Endothelial cell of umbilical vein (primary cell): Measurements from ENCODE around the gene RPL22. TPM values are rescaled to one million over a fixed set of nuclear protein-coding genes. Genes with fewer than 3 reads are reported as not detected.
"Not testable (repeated sequence)": the region's sequence is repeated elsewhere in the genome, so short reads cannot be mapped to it uniquely, and the experiment has no call there.

Experiments
- BruUV-seq: library from RNA; stranded (reverse); fragments of 400-500 nt; replicated peaks from 2 replicates; lab custom pipeline; 2021; lab: Mats Ljungman, UMichigan
- CTCF ChIA-PET: fragments of 300-600, 350-600 bp; sonication (Branson Sonifier 250); formaldehyde crosslinking; loops from one replicate; lab custom pipeline; 2021; ENCODE audit warnings: antibody characterized with exemption, inconsistent platforms; lab: Charles Lee
- POLR2A ChIA-PET: fragments of 300-600, 350-600 bp; sonication (Branson Sonifier 250); formaldehyde crosslinking; loops from one replicate; lab custom pipeline; 2021; ENCODE audit warnings: antibody characterized with exemption, inconsistent platforms; lab: Charles Lee
- DNase-seq: peaks from one replicate; pipeline ENCODE4 v3.0.0-alpha.2; 2011; ENCODE audit warnings: low read depth, low spot score
- FAIRE-seq: peaks from 2 replicates; lab custom pipeline; 2011; peaks lifted over from hg19 to GRCh38; lab: Jason Lieb, UNC
- H2AFZ ChIP-seq: 2 replicates; pipeline ENCODE4 v1.6.0; 2012; ENCODE audit warnings: low read depth, low read length, control low read depth, inconsistent platforms
- H3K27ac ChIP-seq: 2 replicates; pipeline ENCODE4 v1.5.1; 2011; ENCODE audit warnings: low read depth, mild to moderate bottlenecking, control low read depth, low read length, moderate library complexity; ENCODE audit not compliant: insufficient read depth
- H3K27me3 ChIP-seq, 2 experiments: 2 replicates each; pipeline versions ENCODE4 v1.6.0 to v1.6.1; 2011; ENCODE audit warnings: low read length in 2 of 2, mixed read lengths in 1 of 2; ENCODE audit not compliant: control insufficient read depth in 2 of 2, insufficient read depth in 2 of 2
- H3K36me3 ChIP-seq, 2 experiments: 2 replicates in 1 of 2; 3 replicates in 1 of 2; pipeline ENCODE4 v1.5.1; 2011; ENCODE audit warnings: low read length in 2 of 2, mild to moderate bottlenecking in 1 of 2, moderate library complexity in 1 of 2; ENCODE audit not compliant: control insufficient read depth in 2 of 2, insufficient read depth in 2 of 2; ENCODE audit errors: extremely low read depth in 1 of 2
- H3K4me1 ChIP-seq: 3 replicates; pipeline ENCODE4 v1.5.1; 2011; ENCODE audit warnings: mild to moderate bottlenecking, low read length; ENCODE audit not compliant: control insufficient read depth, insufficient read depth; ENCODE audit errors: extremely low read depth
- H3K4me2 ChIP-seq: 2 replicates; pipeline ENCODE4 v1.6.1; 2011; ENCODE audit warnings: low read length, control low read depth, mixed read lengths; ENCODE audit not compliant: insufficient read depth
- H3K4me3 ChIP-seq, 3 experiments: fragments of 200-600 bp in 1 of 3; sonication (generic), shearing (Covaris generic) in 1 of 3; replicated peaks in 1 of 3; 2 replicates each; pipeline ENCODE4 v1.5.1; 2011 to 2016; ENCODE audit warnings: control low read depth in 3 of 3, low read length in 3 of 3, mild to moderate bottlenecking in 2 of 3, inconsistent platforms in 1 of 3, low read depth in 1 of 3, moderate library complexity in 1 of 3; ENCODE audit not compliant: insufficient read depth in 1 of 3
- H3K79me2 ChIP-seq: 2 replicates; pipeline ENCODE4 v1.6.0; 2012; ENCODE audit warnings: low read length, inconsistent platforms; ENCODE audit not compliant: control insufficient read depth, insufficient read depth
- H3K9ac ChIP-seq: replicated peaks from 2 replicates; pipeline ENCODE3; 2011; ENCODE audit warnings: low read length, control low read depth; ENCODE audit not compliant: insufficient read depth; ENCODE audit errors: extremely low read depth
- H3K9me1 ChIP-seq: replicated peaks from 3 replicates; pipeline ENCODE4 v1.6.0; 2011; ENCODE audit warnings: mild to moderate bottlenecking, low read length; ENCODE audit not compliant: control insufficient read depth, insufficient read depth; ENCODE audit errors: extremely low read depth
- H3K9me3 ChIP-seq: replicated peaks from 2 replicates; pipeline ENCODE4 v1.5.1; 2012; ENCODE audit warnings: low read length, inconsistent platforms; ENCODE audit not compliant: control insufficient read depth, insufficient read depth
- H4K20me1 ChIP-seq: replicated peaks from 2 replicates; pipeline ENCODE3; 2011; ENCODE audit warnings: mild to moderate bottlenecking, low read length; ENCODE audit not compliant: control insufficient read depth, insufficient read depth; ENCODE audit errors: extremely low read depth
- EZH2 ChIP-seq: IDR thresholded peaks from 2 replicates; pipeline ENCODE4 v1.6.1; 2012; ENCODE audit warnings: borderline replicate concordance, low read depth, mild to moderate bottlenecking, moderate library complexity, low read length, inconsistent platforms; ENCODE audit not compliant: severe bottlenecking
- FOS ChIP-seq: IDR thresholded peaks from 2 replicates; pipeline ENCODE4 v1.6.1; 2011; ENCODE audit warnings: mild to moderate bottlenecking, low read length, moderate library complexity, borderline replicate concordance; ENCODE audit not compliant: insufficient read depth
- GATA2 ChIP-seq: IDR thresholded peaks from 2 replicates; pipeline ENCODE4 v1.7.0; 2011; ENCODE audit warnings: low read depth, mild to moderate bottlenecking, moderate library complexity, mixed read lengths, low read length; ENCODE audit not compliant: insufficient read length, insufficient read depth
- JUN ChIP-seq: IDR thresholded peaks from 2 replicates; pipeline ENCODE4 v1.6.1; 2011; ENCODE audit warnings: borderline replicate concordance, low read depth; ENCODE audit not compliant: insufficient read length, insufficient read depth
- MYC ChIP-seq: IDR thresholded peaks from one replicate; pipeline ENCODE4 v1.6.1; 2011; ENCODE audit warnings: mild to moderate bottlenecking, low read depth, low read length
- POLR2A ChIP-seq: IDR thresholded peaks from 2 replicates; pipeline ENCODE4 v1.6.1; 2012; ENCODE audit warnings: low read depth, mild to moderate bottlenecking, control low read depth, low read length
- POLR2AphosphoS5 ChIP-seq: IDR thresholded peaks from 2 replicates; pipeline ENCODE4 v1.6.1; 2012; ENCODE audit warnings: low read depth, mild to moderate bottlenecking, control low read depth, low read length, moderate library complexity; ENCODE audit not compliant: insufficient read depth
- dilution Hi-C: fragments of 300-500 bp; cut with MboI; formaldehyde crosslinking; loops from one replicate; pipeline ENCODE4 v1.15.0; 2019; ENCODE audit warnings: low sequenced_read_pairs; ENCODE audit not compliant: extremely low pct_ligation_motif_present
- intact Hi-C: fragments of 100-400 bp; cut with micrococcal nuclease; formaldehyde crosslinking; loops from one replicate; pipeline ENCODE4 v1.10.0; 2022
- polyA plus RNA-seq, 4 experiments: library from polyadenylated mRNA; depleted of rRNA in 3 of 4; stranded (reverse) in 3 of 4; unstranded in 1 of 4; fragments of >200 nt; gene quantifications; 2 replicates each; pipeline versions ENCODE4 v1.2.1 to v1.2.3, GENCODE V29; 2011 to 2012; ENCODE audit warnings: missing spikeins in 1 of 4
- total RNA-seq: library from RNA; stranded (reverse); gene quantifications from 2 replicates; pipeline ENCODE4 v1.2.3, GENCODE V29; 2021
- TF ChIP-seq, protein P1 (sequence below), 2 donors: IDR thresholded peaks; 1 replicate in 1 of 2; 2 replicates in 1 of 2; pipeline ENCODE4 v1.5.1; 2011; ENCODE audit warnings: low read length in 2 of 2, mild to moderate bottlenecking in 2 of 2, moderate library complexity in 2 of 2, control low read depth in 1 of 2, inconsistent platforms in 1 of 2, low read depth in 1 of 2; ENCODE audit not compliant: insufficient read depth in 1 of 2; ENCODE audit errors: extremely low read depth in 1 of 2
- TF ChIP-seq, protein P2 (sequence below): IDR thresholded peaks from 2 replicates; pipeline ENCODE4 v1.6.1; 2011; ENCODE audit not compliant: insufficient read depth, insufficient read length

The RPL22 gene
- total and polyA plus RNA-seq, 2 donors (not counting 3 experiments of a cell fraction or from before 2014, with no cell fraction given), result 71.2 to 343 TPM

DNA sequence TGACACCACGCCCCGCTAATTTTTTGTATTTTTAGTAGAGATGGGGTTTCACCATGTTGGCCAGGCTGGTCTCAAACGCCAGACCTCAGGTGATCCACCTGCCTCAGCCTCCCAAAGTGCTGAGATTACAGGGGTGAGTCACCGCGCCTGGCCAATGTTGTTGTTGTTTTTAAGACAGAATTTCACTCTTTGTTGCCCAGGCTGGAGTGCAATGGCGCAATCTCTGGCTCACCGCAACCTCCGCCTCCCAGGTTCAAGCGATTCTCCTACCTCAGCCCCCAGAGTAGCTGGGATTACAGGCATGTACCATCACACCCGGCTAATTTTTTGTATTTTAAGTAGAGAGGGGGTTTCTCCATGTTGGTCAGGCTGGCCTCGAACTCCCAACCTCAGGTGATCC is 20.2 kb upstream of the RPL22 start:
- H3K27me3 ChIP-seq, H3K9me3 ChIP-seq, H3K4me3 ChIP-seq, H3K9ac ChIP-seq, H4K20me1 ChIP-seq, intact Hi-C loops, H2AFZ ChIP-seq, H3K4me2 ChIP-seq, BruUV-seq, FAIRE-seq, H3K36me3 ChIP-seq, POLR2A ChIA-PET, dilution Hi-C loops, H3K27ac ChIP-seq, H3K79me2 ChIP-seq, DNase-seq, H3K4me1 ChIP-seq, H3K9me1 ChIP-seq: not testable (repeated sequence)
- CTCF ChIA-PET, result interaction anchor here (0.9 to 5.3 kb wide), 3 partner anchors 11 to 15 kb away, joined by 3 to 17 read pairs (median 5); partner anchors contain the start of gene RNF207

DNA sequence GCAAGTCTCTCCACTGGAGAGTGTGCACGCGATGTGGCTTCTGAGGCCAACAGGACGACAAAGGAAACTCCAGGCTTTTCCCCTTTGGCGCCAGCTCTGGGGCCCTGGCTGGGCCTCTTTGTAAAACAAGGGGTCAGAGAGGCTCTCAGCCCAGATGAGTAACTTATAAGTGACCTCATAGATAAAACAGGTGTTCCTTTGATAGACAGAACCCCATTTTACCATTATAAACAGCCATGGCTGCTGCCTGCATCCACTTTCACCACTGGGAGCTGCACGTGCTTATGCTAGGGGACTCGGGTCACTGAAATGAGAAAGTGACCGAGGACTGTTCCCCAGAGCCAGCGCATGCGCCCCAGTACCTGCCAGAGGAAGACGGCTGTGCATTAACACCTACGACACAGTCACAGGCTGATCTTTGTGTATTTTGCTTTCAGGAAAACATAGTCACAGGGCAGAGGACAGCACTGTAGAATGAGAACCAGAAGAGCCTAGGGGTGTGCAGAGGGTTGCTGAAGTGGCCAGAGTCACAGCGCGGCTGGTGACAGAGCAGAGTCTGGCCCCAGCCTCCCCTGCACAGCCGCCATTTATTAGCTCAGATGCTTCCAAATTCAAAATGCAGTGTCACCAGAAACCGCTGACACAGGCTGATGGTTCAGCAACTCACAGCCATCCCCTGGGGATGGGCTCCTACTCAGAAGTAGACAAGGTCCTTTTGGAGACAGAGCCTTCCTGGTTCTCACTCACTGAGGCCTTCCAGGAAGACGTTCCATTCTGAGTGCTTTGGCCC is 19.2 kb upstream of the RPL22 start:
- FAIRE-seq, result no peak
- POLR2A ChIA-PET, result no interaction called here

More for the DNA sequence above, 19.2 kb upstream of the RPL22 start:
- Histone ChIP-seq H3K36me3 (peaks cover 2% of the 10 kb centered on the region in 2 experiments), H3K27ac (no peak overlapping the region), H3K27me3 (no peaks in the 10 kb centered on the region), H3K4me3 (no peak overlapping the region), H3K9me3 (no peaks in the 10 kb centered on the region), H4K20me1 (no peaks in the 10 kb centered on the region), H3K79me2 (no peaks in the 10 kb centered on the region), H3K9ac (no peak overlapping the region), H3K9me1 (no peaks in the 10 kb centered on the region), H2AFZ (no peak overlapping the region), H3K4me2 (no peak overlapping the region), H3K4me1 (no peaks in the 10 kb centered on the region)
- dilution Hi-C loops, result no loop called here
- DNase-seq, result no peak
- TF ChIP-seq MYC (no peak), POLR2A (no peak), GATA2 (no peak), JUN (no peak), EZH2 (no peak), POLR2AphosphoS5 (no peak), FOS (no peak)
- TF ChIP-seq, protein P1, sequence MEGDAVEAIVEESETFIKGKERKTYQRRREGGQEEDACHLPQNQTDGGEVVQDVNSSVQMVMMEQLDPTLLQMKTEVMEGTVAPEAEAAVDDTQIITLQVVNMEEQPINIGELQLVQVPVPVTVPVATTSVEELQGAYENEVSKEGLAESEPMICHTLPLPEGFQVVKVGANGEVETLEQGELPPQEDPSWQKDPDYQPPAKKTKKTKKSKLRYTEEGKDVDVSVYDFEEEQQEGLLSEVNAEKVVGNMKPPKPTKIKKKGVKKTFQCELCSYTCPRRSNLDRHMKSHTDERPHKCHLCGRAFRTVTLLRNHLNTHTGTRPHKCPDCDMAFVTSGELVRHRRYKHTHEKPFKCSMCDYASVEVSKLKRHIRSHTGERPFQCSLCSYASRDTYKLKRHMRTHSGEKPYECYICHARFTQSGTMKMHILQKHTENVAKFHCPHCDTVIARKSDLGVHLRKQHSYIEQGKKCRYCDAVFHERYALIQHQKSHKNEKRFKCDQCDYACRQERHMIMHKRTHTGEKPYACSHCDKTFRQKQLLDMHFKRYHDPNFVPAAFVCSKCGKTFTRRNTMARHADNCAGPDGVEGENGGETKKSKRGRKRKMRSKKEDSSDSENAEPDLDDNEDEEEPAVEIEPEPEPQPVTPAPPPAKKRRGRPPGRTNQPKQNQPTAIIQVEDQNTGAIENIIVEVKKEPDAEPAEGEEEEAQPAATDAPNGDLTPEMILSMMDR (IDR thresholded peaks at IDR 0.05; ENCODE audit: extremely low read depth in 1 of 2, insufficient read depth in 1 of 2, low read depth in 1 of 2, low read length in 2 of 2), result no peak
- TF ChIP-seq, protein P2, sequence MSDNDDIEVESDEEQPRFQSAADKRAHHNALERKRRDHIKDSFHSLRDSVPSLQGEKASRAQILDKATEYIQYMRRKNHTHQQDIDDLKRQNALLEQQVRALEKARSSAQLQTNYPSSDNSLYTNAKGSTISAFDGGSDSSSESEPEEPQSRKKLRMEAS, result no peak
- no TSS peak for BruUV-seq
- intact Hi-C loops, result no loop called here
- CTCF ChIA-PET, result interaction anchor here (1.6 to 5.3 kb wide), 2 partner anchors 12 to 14 kb away, joined by 5 to 17 read pairs; partner anchors contain the start of gene RNF207
